GM12872 (cell line): Measurements from ENCODE around the gene SLC12A1.

Experiments used
- CTCF ChIP-seq: IDR thresholded peaks from 3 replicates; pipeline ENCODE4 v1.5.1; 2011; ENCODE audit warnings: low read depth, mild to moderate bottlenecking, low read length, moderate library complexity; ENCODE audit not compliant: insufficient read depth

SLC12A1 gene

GRCh38 chr15:48205981-48206380 is at the start of gene SLC12A1:
TSS of gene SLC12A1 (plus strand) at chr15:48206302. CDS start at chr15:48207720, 1,418 bp downstream.
- no peak for TF ChIP-seq CTCF

- no peak for TF ChIP-seq CTCF
These were observed 37.5 kb upstream of the SLC12A1 start for GRCh38 chr15:48168616-48169015.

GRCh38 chr15:48170981-48171380 is 35.1 kb upstream of the SLC12A1 start:
- no peak for TF ChIP-seq CTCF

- no peak for TF ChIP-seq CTCF
These were observed 31.0 kb upstream of the SLC12A1 start for GRCh38 chr15:48175126-48175525.

GRCh38 chr15:48176112-48176511 is 30.0 kb upstream of the SLC12A1 start:
- no peak for TF ChIP-seq CTCF

- no peak for TF ChIP-seq CTCF
These were observed 29.1 kb upstream of the SLC12A1 start for GRCh38 chr15:48176957-48177356.

GRCh38 chr15:48177383-48177765 is 28.7 kb upstream of the SLC12A1 start:
- no peak for TF ChIP-seq CTCF
